MM.1S (cell line): ENCODE data around the gene XPO6.

Experiments used
- DNase-seq: peaks from one replicate; pipeline ENCODE4 v3.0.0-alpha.2; 2015
- H2AFZ ChIP-seq: fragments of 300-600 bp; sonication (generic); 2 replicates; pipeline ENCODE4 v1.6.0; 2016; ENCODE audit warnings: antibody characterized with exemption, low read length
- H3F3A ChIP-seq: fragments of 300-600 bp; sonication (generic); 2 replicates; pipeline ENCODE4 v1.6.1; 2016; ENCODE audit warnings: mild to moderate bottlenecking, antibody characterized with exemption, low read length, moderate library complexity, mixed read lengths; ENCODE audit not compliant: insufficient read depth
- H3K27ac ChIP-seq: fragments of 300-600 bp; sonication (generic); 2 replicates; pipeline ENCODE4 v1.5.1; 2016; ENCODE audit warnings: mild to moderate bottlenecking, low read length
- H3K27me3 ChIP-seq: fragments of 300-600 bp; sonication (generic); replicated peaks from 2 replicates; pipeline ENCODE4 v1.6.0; 2016; ENCODE audit warnings: low read length; ENCODE audit not compliant: insufficient read depth
- H3K36me3 ChIP-seq: fragments of 300-600 bp; sonication (generic); replicated peaks from 2 replicates; pipeline ENCODE4 v1.6.1; 2016; ENCODE audit warnings: mild to moderate bottlenecking, low read length, mixed read lengths; ENCODE audit not compliant: insufficient read depth
- H3K4me1 ChIP-seq: fragments of 300-600 bp; sonication (generic); 2 replicates; pipeline ENCODE4 v1.6.1; 2016; ENCODE audit warnings: low read length, mixed read lengths
- H3K4me2 ChIP-seq: fragments of 300-600 bp; sonication (generic); 2 replicates; pipeline ENCODE4 v1.6.0; 2016; ENCODE audit warnings: low read depth, low read length
- H3K4me3 ChIP-seq: fragments of 300-600 bp; sonication (generic); 2 replicates; pipeline ENCODE4 v1.5.1; 2016; ENCODE audit warnings: low read length, mixed read lengths
- H3K79me2 ChIP-seq: fragments of 300-600 bp; sonication (generic); 2 replicates; pipeline ENCODE4 v1.6.1; 2016; ENCODE audit warnings: mixed run types, low read length, mixed read lengths
- H3K9ac ChIP-seq: fragments of 300-600 bp; sonication (generic); 2 replicates; pipeline ENCODE4 v1.6.1; 2016; ENCODE audit warnings: low read length, mixed read lengths
- H3K9me2 ChIP-seq: fragments of 300-600 bp; sonication (generic); replicated peaks from 2 replicates; pipeline ENCODE4 v1.6.1; 2016; ENCODE audit warnings: mild to moderate bottlenecking, low read length, mixed read lengths; ENCODE audit not compliant: insufficient read depth
- H3K9me3 ChIP-seq: fragments of 300-600 bp; sonication (generic); replicated peaks from 2 replicates; pipeline ENCODE4 v1.6.1; 2016; ENCODE audit warnings: mild to moderate bottlenecking, low read length, mixed read lengths; ENCODE audit not compliant: insufficient read depth
- H4K20me1 ChIP-seq: fragments of 300-600 bp; sonication (generic); 2 replicates; pipeline ENCODE4 v1.6.1; 2016; ENCODE audit warnings: mild to moderate bottlenecking, low read length, moderate library complexity, mixed read lengths; ENCODE audit not compliant: insufficient read depth
- EZH2 ChIP-seq: fragments of 300-600 bp; sonication (generic); optimal IDR thresholded peaks from 2 replicates; pipeline ENCODE3; 2017; ENCODE audit warnings: low read depth, mild to moderate bottlenecking, antibody characterized with exemption, low read length, mixed read lengths
- EZH2phosphoT487 ChIP-seq: fragments of 300-600 bp; sonication (generic); IDR thresholded peaks from 2 replicates; pipeline ENCODE4 v1.6.1; 2018; ENCODE audit warnings: antibody characterized with exemption, low read length
- TF ChIP-seq, protein P1 (sequence below): fragments of 300-600 bp; sonication (generic); IDR thresholded peaks from 2 replicates; pipeline ENCODE4 v1.5.1; 2016; ENCODE audit warnings: antibody characterized with exemption, low read length, mixed read lengths

Gene XPO6

DNA sequence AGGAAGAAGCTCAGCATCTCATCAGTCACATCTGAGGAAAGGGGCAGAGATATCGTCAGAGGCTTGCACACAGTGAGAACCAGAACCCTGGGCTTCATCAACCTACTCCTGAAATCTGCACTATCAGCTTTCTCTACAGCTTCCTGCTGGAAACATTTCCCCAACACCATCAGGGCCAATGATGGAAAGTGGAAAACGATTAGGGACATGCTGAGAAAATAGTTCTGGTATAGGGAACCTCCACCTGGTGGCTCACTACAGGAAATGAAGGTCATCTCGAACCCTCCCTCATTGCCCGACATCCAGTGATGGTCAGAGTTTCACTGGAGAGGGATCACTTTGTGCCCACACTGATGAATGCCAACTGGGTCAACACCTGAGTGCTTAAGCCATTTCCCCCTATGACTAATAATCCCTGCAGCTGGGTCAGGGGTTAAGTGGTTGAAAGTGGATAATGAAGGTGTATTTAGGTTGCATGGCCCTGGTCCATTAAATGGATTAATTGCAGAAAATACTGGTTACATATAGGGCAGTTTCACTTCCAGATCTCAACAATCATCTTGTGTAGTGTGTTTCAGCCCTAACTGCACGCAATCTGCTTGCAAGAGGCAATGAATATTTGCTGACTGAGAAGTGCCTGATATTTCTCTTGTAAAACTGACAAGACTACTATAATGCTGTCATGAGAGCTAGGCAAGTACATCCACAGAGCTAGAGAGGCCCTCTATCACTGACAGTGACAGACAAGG lies 105.1 kb downstream of the XPO6 start:
- H3K9me2 ChIP-seq = no peaks in the 10 kb centered on the region
- no peak overlapping the region for H3K4me3 ChIP-seq
- peaks cover 4% of the 10 kb centered on the region; the same call in 1 of the 2 replicates for H3K79me2 ChIP-seq
- peaks cover 11% of the 10 kb centered on the region for H3K36me3 ChIP-seq
- no peak overlapping the region for H2AFZ ChIP-seq
- H3K27ac ChIP-seq = no peak overlapping the region
- H3K4me1 ChIP-seq = no peaks in the 10 kb centered on the region
- no peak overlapping the region for H3K4me2 ChIP-seq
- no peaks in the 10 kb centered on the region for H4K20me1 ChIP-seq
- H3F3A ChIP-seq = no peaks in the 10 kb centered on the region
- H3K9me3 ChIP-seq = no peaks in the 10 kb centered on the region
- H3K27me3 ChIP-seq = no peaks in the 10 kb centered on the region
- no peak for DNase-seq
- TF ChIP-seq, protein P1, sequence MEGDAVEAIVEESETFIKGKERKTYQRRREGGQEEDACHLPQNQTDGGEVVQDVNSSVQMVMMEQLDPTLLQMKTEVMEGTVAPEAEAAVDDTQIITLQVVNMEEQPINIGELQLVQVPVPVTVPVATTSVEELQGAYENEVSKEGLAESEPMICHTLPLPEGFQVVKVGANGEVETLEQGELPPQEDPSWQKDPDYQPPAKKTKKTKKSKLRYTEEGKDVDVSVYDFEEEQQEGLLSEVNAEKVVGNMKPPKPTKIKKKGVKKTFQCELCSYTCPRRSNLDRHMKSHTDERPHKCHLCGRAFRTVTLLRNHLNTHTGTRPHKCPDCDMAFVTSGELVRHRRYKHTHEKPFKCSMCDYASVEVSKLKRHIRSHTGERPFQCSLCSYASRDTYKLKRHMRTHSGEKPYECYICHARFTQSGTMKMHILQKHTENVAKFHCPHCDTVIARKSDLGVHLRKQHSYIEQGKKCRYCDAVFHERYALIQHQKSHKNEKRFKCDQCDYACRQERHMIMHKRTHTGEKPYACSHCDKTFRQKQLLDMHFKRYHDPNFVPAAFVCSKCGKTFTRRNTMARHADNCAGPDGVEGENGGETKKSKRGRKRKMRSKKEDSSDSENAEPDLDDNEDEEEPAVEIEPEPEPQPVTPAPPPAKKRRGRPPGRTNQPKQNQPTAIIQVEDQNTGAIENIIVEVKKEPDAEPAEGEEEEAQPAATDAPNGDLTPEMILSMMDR = no peak
- no peak for TF ChIP-seq EZH2phosphoT487
- no peak for TF ChIP-seq EZH2
- H3K9ac ChIP-seq = no peak overlapping the region

DNA sequence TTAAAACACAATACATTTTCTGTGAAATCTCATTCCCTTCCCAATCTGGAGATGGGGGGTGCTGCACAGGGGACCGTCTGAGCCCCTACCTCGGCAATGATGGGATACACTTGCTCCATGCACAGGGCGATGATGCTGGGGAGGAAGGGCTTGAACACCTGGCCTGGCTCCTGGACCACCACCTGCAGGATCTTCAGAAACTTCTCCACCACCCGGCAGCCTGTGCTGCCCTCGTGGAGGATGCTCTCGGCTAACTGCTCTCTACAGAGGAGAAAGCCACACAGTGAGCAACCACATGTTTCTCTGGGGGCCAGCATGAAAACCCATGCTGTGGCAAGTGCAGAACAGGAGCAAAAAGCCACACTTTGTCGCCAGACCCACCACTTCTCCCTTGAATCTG lies 105.8 kb downstream of the XPO6 start:
- peaks cover 4% of the 10 kb centered on the region; the same call in 1 of the 2 replicates for H3K79me2 ChIP-seq
- no peaks in the 10 kb centered on the region for H4K20me1 ChIP-seq
- no peaks in the 10 kb centered on the region for H3F3A ChIP-seq
- no peak overlapping the region for H3K9ac ChIP-seq
- no peak overlapping the region for H3K4me3 ChIP-seq
- no peaks in the 10 kb centered on the region for H3K9me3 ChIP-seq
- no peaks in the 10 kb centered on the region for H3K27me3 ChIP-seq
- no peaks in the 10 kb centered on the region for H3K4me1 ChIP-seq
- H3K9me2 ChIP-seq = no peaks in the 10 kb centered on the region
- TF ChIP-seq EZH2 (no peak), EZH2phosphoT487 (no peak)
- TF ChIP-seq, protein P1 = no peak
- no peak overlapping the region for H2AFZ ChIP-seq
- H3K4me2 ChIP-seq = no peak overlapping the region
- H3K36me3 ChIP-seq = peaks cover 11% of the 10 kb centered on the region
- H3K27ac ChIP-seq = no peak overlapping the region
- DNase-seq = no peak

DNA sequence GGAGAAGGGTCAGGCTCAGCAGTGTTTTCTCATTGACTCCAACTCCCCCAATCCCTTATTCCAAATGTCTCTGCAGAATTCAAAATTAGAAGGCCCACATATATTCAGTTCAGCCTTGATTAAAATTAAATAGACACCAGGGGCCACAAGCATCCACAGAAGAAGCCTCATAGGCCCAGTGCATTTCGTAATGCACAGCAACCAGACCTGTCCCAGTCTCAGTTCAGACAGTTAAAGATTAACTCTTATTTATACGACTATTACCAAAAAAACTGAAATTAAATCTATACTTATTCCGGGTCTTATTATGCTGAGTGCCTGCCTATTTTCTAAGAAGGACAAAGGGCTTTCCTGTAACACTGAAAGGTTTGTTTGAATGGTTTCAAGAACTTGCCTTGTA lies 106.5 kb downstream of the XPO6 start:
- TF ChIP-seq, protein P1 = no peak
- no peak for TF ChIP-seq EZH2phosphoT487
- no peak for TF ChIP-seq EZH2

More for the DNA sequence above, 106.5 kb downstream of the XPO6 start:
- no peak for DNase-seq
- no peak overlapping the region for H3K27ac ChIP-seq
- H3K4me2 ChIP-seq = no peak overlapping the region
- no peak overlapping the region for H3K4me3 ChIP-seq
- H2AFZ ChIP-seq = no peak overlapping the region
- peaks cover 4% of the 10 kb centered on the region; the same call in 1 of the 2 replicates for H3K79me2 ChIP-seq
- no peaks in the 10 kb centered on the region for H3K9me3 ChIP-seq
- H3K9me2 ChIP-seq = no peaks in the 10 kb centered on the region
- H3F3A ChIP-seq = no peaks in the 10 kb centered on the region
- H3K4me1 ChIP-seq = no peaks in the 10 kb centered on the region
- no peak overlapping the region for H3K9ac ChIP-seq
- H3K36me3 ChIP-seq = peaks cover 11% of the 10 kb centered on the region
- H4K20me1 ChIP-seq = no peaks in the 10 kb centered on the region
- H3K27me3 ChIP-seq = no peaks in the 10 kb centered on the region
